ENCODE data around the gene SLF2. TPM values are rescaled to one million over a fixed set of nuclear protein-coding genes. Genes with fewer than 3 reads are reported as not detected.

The SLF2 gene
- total and polyA plus RNA-seq, 2 of the 8 experiments (the other 6 are each of a cell fraction or from before 2014, with no cell fraction given), result 5.5 to 20.9 TPM

DNA sequence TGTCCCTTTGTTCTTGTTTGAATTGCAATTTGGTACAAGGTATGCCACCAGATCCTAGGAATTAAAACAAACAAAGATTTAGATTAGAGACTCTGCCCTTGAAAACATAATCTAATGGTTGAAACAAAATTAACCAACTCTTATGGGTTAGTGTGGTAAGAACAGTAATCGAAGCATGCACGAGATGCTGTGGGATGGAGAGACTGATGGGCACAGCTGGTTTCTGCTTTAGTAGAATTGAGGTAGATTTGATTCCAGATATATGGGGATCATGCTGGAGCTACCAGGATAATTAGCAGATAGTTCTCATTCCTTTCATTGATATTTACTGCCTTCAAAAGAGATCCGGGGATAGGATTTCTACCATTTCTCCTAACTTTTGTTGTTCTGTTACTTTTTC lies 36.2 kb downstream of the SLF2 start (continued):
- TF ChIP-seq, protein P1, sequence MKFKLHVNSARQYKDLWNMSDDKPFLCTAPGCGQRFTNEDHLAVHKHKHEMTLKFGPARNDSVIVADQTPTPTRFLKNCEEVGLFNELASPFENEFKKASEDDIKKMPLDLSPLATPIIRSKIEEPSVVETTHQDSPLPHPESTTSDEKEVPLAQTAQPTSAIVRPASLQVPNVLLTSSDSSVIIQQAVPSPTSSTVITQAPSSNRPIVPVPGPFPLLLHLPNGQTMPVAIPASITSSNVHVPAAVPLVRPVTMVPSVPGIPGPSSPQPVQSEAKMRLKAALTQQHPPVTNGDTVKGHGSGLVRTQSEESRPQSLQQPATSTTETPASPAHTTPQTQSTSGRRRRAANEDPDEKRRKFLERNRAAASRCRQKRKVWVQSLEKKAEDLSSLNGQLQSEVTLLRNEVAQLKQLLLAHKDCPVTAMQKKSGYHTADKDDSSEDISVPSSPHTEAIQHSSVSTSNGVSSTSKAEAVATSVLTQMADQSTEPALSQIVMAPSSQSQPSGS (IDR thresholded peaks at IDR 0.05; ENCODE audit: low read length), result no peak
- TF ChIP-seq CHD2 (IDR thresholded peaks at IDR 0.05; ENCODE audit: low read length) (no peak), JUND (IDR thresholded peaks at IDR 0.05; ENCODE audit: low read length) (no peak), POLR2AphosphoS5 (IDR thresholded peaks at IDR 0.05; ENCODE audit: low read depth, low read length) (no peak), CTBP2 (IDR thresholded peaks at IDR 0.05; ENCODE audit: borderline replicate concordance, insufficient read depth, insufficient read length, low read length) (no peak), ASH2L (IDR thresholded peaks at IDR 0.05; ENCODE audit: low read length) (no peak), SIX5 (IDR thresholded peaks at IDR 0.05; ENCODE audit: low read depth, low read length) (no peak), KDM4A (IDR thresholded peaks at IDR 0.05; ENCODE audit: low read depth, low read length, severe bottlenecking) (no peak), PHF8 (conservative IDR thresholded peaks at IDR 0.05; ENCODE audit: low read depth, low read length) (no peak)
